Measurements from ENCODE around the gene OTUB1.
"Not testable (repeated sequence)": the region's sequence is repeated elsewhere in the genome, so short reads cannot be mapped to it uniquely, and the experiment has no call there.

Gene OTUB1

GRCh38 chr11:63961608-63962412, 24.4 kb upstream of the OTUB1 start:
- no peak for DNase-seq (ENCODE audit: low spot score)
- H3K9me3 Mint-ChIP-seq: no peaks in the 10 kb centered on the region
- no peaks in the 10 kb centered on the region for H3K27me3 Mint-ChIP-seq (ENCODE audit: low read depth)
- peaks cover 11% of the 10 kb centered on the region for H3K4me1 Mint-ChIP-seq (ENCODE audit: low read depth)
- no peaks in the 10 kb centered on the region for H3K36me3 Mint-ChIP-seq (ENCODE audit: low read depth)
- H3K27ac Mint-ChIP-seq: peak overlapping the region; percentile 3
- peak overlapping the region; percentile 55 for H3K4me3 Mint-ChIP-seq

GRCh38 chr11:63963895-63964294, 22.3 kb upstream of the OTUB1 start:
- not testable (repeated sequence) for H3K4me1 Mint-ChIP-seq (ENCODE audit: low read depth); H3K27ac Mint-ChIP-seq; H3K9me3 Mint-ChIP-seq; H3K36me3 Mint-ChIP-seq (ENCODE audit: low read depth); H3K27me3 Mint-ChIP-seq (ENCODE audit: low read depth); H3K4me3 Mint-ChIP-seq; DNase-seq (ENCODE audit: low spot score)

- no peak overlapping the region for H3K27ac Mint-ChIP-seq
- H3K4me3 Mint-ChIP-seq: no peak overlapping the region
- no peaks in the 10 kb centered on the region for H3K9me3 Mint-ChIP-seq
- no peak for DNase-seq (ENCODE audit: low spot score)
- H3K4me1 Mint-ChIP-seq (ENCODE audit: low read depth): peaks cover 4% of the 10 kb centered on the region
- H3K27me3 Mint-ChIP-seq (ENCODE audit: low read depth): no peaks in the 10 kb centered on the region
- no peaks in the 10 kb centered on the region for H3K36me3 Mint-ChIP-seq (ENCODE audit: low read depth)
Observed at GRCh38 chr11:63966444-63966843, 19.8 kb upstream of the OTUB1 start.

GRCh38 chr11:63969461-63969860, 16.8 kb upstream of the OTUB1 start:
- peaks cover 1% of the 10 kb centered on the region for H3K36me3 Mint-ChIP-seq (ENCODE audit: low read depth)
- peaks cover 5% of the 10 kb centered on the region for H3K4me1 Mint-ChIP-seq (ENCODE audit: low read depth)
- H3K9me3 Mint-ChIP-seq: no peaks in the 10 kb centered on the region
- no peak overlapping the region for H3K27ac Mint-ChIP-seq
- DNase-seq (ENCODE audit: low spot score): no peak
- H3K4me3 Mint-ChIP-seq: no peak overlapping the region
- H3K27me3 Mint-ChIP-seq (ENCODE audit: low read depth): no peaks in the 10 kb centered on the region

GRCh38 chr11:63970902-63971301, 15.3 kb upstream of the OTUB1 start:
- Mint-ChIP-seq H3K9me3 (no peaks in the 10 kb centered on the region), H3K36me3 (ENCODE audit: low read depth) (peaks cover 6% of the 10 kb centered on the region), H3K4me1 (ENCODE audit: low read depth) (peaks cover 6% of the 10 kb centered on the region), H3K27me3 (ENCODE audit: low read depth) (no peaks in the 10 kb centered on the region), H3K4me3 (no peak overlapping the region), H3K27ac (no peak overlapping the region)
- DNase-seq (ENCODE audit: low spot score): no peak

- peaks cover 17% of the 10 kb centered on the region for H3K4me1 Mint-ChIP-seq (ENCODE audit: low read depth)
- not testable (repeated sequence) for H3K27me3 Mint-ChIP-seq (ENCODE audit: low read depth); DNase-seq (ENCODE audit: low spot score); H3K9me3 Mint-ChIP-seq
- H3K27ac Mint-ChIP-seq: peak overlapping the region; percentile 99
- H3K36me3 Mint-ChIP-seq (ENCODE audit: low read depth): peaks cover 21% of the 10 kb centered on the region
- H3K4me3 Mint-ChIP-seq: peak overlapping the region; percentile 100
Observed at GRCh38 chr11:63973912-63974258, 12.4 kb upstream of the OTUB1 start.

GRCh38 chr11:63974259-63975143, 11.7 kb upstream of the OTUB1 start, which contains the start of gene COX8A:
Gene COX8A (plus strand): TSS chr11:63974620. CDS start chr11:63974681, 61 bp downstream.
- Mint-ChIP-seq H3K36me3 (ENCODE audit: low read depth) (peaks cover 21% of the 10 kb centered on the region), H3K27me3 (ENCODE audit: low read depth) (no peaks in the 10 kb centered on the region), H3K9me3 (no peaks in the 10 kb centered on the region), H3K4me1 (ENCODE audit: low read depth) (peaks cover 20% of the 10 kb centered on the region), H3K27ac (peak within 1 kb of the TSS; percentile 99), H3K4me3 (peak within 1 kb of the TSS; percentile 100)
- peak; percentile 97 for DNase-seq (ENCODE audit: low spot score)

GRCh38 chr11:63978551-63979239, 7.5 kb upstream of the OTUB1 start:
- peaks cover 17% of the 10 kb centered on the region for H3K4me1 Mint-ChIP-seq (ENCODE audit: low read depth)
- peaks cover 21% of the 10 kb centered on the region for H3K36me3 Mint-ChIP-seq (ENCODE audit: low read depth)
- H3K4me3 Mint-ChIP-seq: peak overlapping the region; percentile 41
- DNase-seq (ENCODE audit: low spot score): no peak
- no peaks in the 10 kb centered on the region for H3K27me3 Mint-ChIP-seq (ENCODE audit: low read depth)
- H3K9me3 Mint-ChIP-seq: no peaks in the 10 kb centered on the region
- H3K27ac Mint-ChIP-seq: peak overlapping the region; percentile 26

GRCh38 chr11:63979426-63979825, 6.8 kb upstream of the OTUB1 start:
- no peaks in the 10 kb centered on the region for H3K27me3 Mint-ChIP-seq (ENCODE audit: low read depth)
- no peak overlapping the region for H3K27ac Mint-ChIP-seq
- no peak for DNase-seq (ENCODE audit: low spot score)
- H3K4me3 Mint-ChIP-seq: no peak overlapping the region
- H3K36me3 Mint-ChIP-seq (ENCODE audit: low read depth): peaks cover 20% of the 10 kb centered on the region
- H3K9me3 Mint-ChIP-seq: no peaks in the 10 kb centered on the region
- H3K4me1 Mint-ChIP-seq (ENCODE audit: low read depth): peaks cover 15% of the 10 kb centered on the region

- peak; percentile 69 for DNase-seq (ENCODE audit: low spot score)
- Mint-ChIP-seq H3K36me3 (ENCODE audit: low read depth) (peaks cover 26% of the 10 kb centered on the region), H3K4me1 (ENCODE audit: low read depth) (peaks cover 25% of the 10 kb centered on the region), H3K27me3 (ENCODE audit: low read depth) (no peaks in the 10 kb centered on the region), H3K4me3 (peak overlapping the region; percentile 98), H3K9me3 (no peaks in the 10 kb centered on the region), H3K27ac (peak overlapping the region; percentile 99)
Observed at GRCh38 chr11:63985812-63986155, 454 bp upstream of the OTUB1 start.

GRCh38 chr11:63986932-63987513, 785 bp downstream of the OTUB1 start:
- Mint-ChIP-seq H3K4me1 (ENCODE audit: low read depth) (peaks cover 27% of the 10 kb centered on the region), H3K36me3 (ENCODE audit: low read depth) (peaks cover 36% of the 10 kb centered on the region), H3K9me3 (no peaks in the 10 kb centered on the region), H3K4me3 (peak overlapping the region; percentile 73), H3K27ac (peak overlapping the region; percentile 52), H3K27me3 (ENCODE audit: low read depth) (no peaks in the 10 kb centered on the region)
- no peak for DNase-seq (ENCODE audit: low spot score)

GRCh38 chr11:63991558-63991957, 5.3 kb downstream of the OTUB1 start:
- Mint-ChIP-seq H3K4me3 (no peak overlapping the region), H3K9me3 (no peaks in the 10 kb centered on the region), H3K27ac (no peak overlapping the region), H3K36me3 (ENCODE audit: low read depth) (peaks cover 35% of the 10 kb centered on the region), H3K4me1 (ENCODE audit: low read depth) (peaks cover 19% of the 10 kb centered on the region), H3K27me3 (ENCODE audit: low read depth) (no peaks in the 10 kb centered on the region)
- DNase-seq (ENCODE audit: low spot score): no peak

GRCh38 chr11:63993100-63993499, 6.9 kb downstream of the OTUB1 start:
- Mint-ChIP-seq H3K4me3 (no peak overlapping the region), H3K4me1 (ENCODE audit: low read depth) (peaks cover 11% of the 10 kb centered on the region), H3K9me3 (no peaks in the 10 kb centered on the region), H3K27me3 (ENCODE audit: low read depth) (no peaks in the 10 kb centered on the region), H3K36me3 (ENCODE audit: low read depth) (peaks cover 42% of the 10 kb centered on the region), H3K27ac (peak overlapping the region; percentile 38)
- DNase-seq (ENCODE audit: low spot score): no peak
